HepG2 (cell line): Measurements from ENCODE around the gene TARM1. TPM values are rescaled to one million over a fixed set of nuclear protein-coding genes. Genes with fewer than 3 reads are reported as not detected.

Experiments used
- ATAC-seq: fragments of 200-7000 bp; cut with Tn5 transposase; 3 replicates; pipeline ENCODE4 v1.9.1; 2020; ENCODE audit warnings: mild to moderate bottlenecking, moderate library complexity
- BruUV-seq: library from RNA; stranded (reverse); fragments of 400-500 nt; replicated peaks from 2 replicates; lab custom pipeline; 2021; lab: Mats Ljungman, UMichigan
- CTCF ChIA-PET: fragments of 300-600 bp; formaldehyde crosslinking; extraction: SDS; loops from one replicate; lab custom pipeline; 2021; ENCODE audit warnings: low total read pairs, inconsistent platforms, low intra/inter-chr PET ratio; lab: Yijun Ruan, JAX
- POLR2A ChIA-PET: fragments of 350-600 bp; sonication (Branson Sonifier 250); formaldehyde crosslinking; loops from one replicate; lab custom pipeline; 2020; ENCODE audit warnings: antibody characterized with exemption, inconsistent platforms; lab: Yijun Ruan, JAX
- DNase-seq: peaks from one replicate; pipeline ENCODE4 v3.0.0-alpha.2; 2015; ENCODE audit warnings: low spot score
- FAIRE-seq: peaks from 3 replicates; lab custom pipeline; 2011; peaks lifted over from hg19 to GRCh38; lab: Jason Lieb, UNC
- H2AFZ ChIP-seq: one replicate; pipeline ENCODE4 v1.6.1; 2011; ENCODE audit warnings: low read length, inconsistent platforms
- H3K27ac ChIP-seq: fragments of 300-600 bp; 3 replicates; pipeline ENCODE4 v1.8.0; 2011; ENCODE audit warnings: mixed run types, mild to moderate bottlenecking, mixed read lengths, low read length, inconsistent platforms; ENCODE audit not compliant: insufficient read depth; ENCODE audit errors: extremely low read length
- H3K27me3 ChIP-seq, 2 experiments: fragments of 200-600 bp in 1 of 2; 2 replicates in 1 of 2; 3 replicates in 1 of 2; pipeline versions ENCODE4 v1.6.0 to v1.8.0; 2011; ENCODE audit warnings: low read length in 2 of 2, mild to moderate bottlenecking in 2 of 2, moderate library complexity in 2 of 2, inconsistent platforms in 1 of 2; ENCODE audit not compliant: insufficient read depth in 2 of 2, control insufficient read depth in 1 of 2
- H3K36me3 ChIP-seq, 2 experiments: fragments of 200-600 bp in 1 of 2; replicated peaks in 1 of 2; 2 replicates in 1 of 2; 3 replicates in 1 of 2; pipeline versions ENCODE4 v1.5.1 to v1.8.0; 2011; ENCODE audit warnings: low read length in 2 of 2, inconsistent platforms in 1 of 2; ENCODE audit not compliant: insufficient read depth in 2 of 2, control insufficient read depth in 1 of 2
- H3K4me1 ChIP-seq: 2 replicates; pipeline ENCODE4 v1.5.1; 2012; ENCODE audit warnings: low read length, inconsistent platforms; ENCODE audit not compliant: insufficient read depth
- H3K4me2 ChIP-seq: 2 replicates; pipeline ENCODE4 v1.6.0; 2011; ENCODE audit warnings: low read depth, low read length, inconsistent platforms
- H3K4me3 ChIP-seq, 3 experiments: fragments of 200-600 bp in 1 of 3; sonication (generic), shearing (Covaris generic) in 1 of 3; replicated peaks in 1 of 3; 2 replicates each; pipeline ENCODE4 v1.5.1; 2011 to 2016; ENCODE audit warnings: low read length in 3 of 3, inconsistent platforms in 2 of 3, low read depth in 2 of 3, mild to moderate bottlenecking in 2 of 3, control low read depth in 1 of 3, mixed read lengths in 1 of 3; ENCODE audit not compliant: insufficient read depth in 1 of 3
- H3K79me2 ChIP-seq: one replicate; pipeline ENCODE4 v1.6.1; 2011; ENCODE audit warnings: low read length, inconsistent platforms; ENCODE audit not compliant: insufficient read depth
- H3K9ac ChIP-seq: 2 replicates; pipeline ENCODE4 v1.6.0; 2011; ENCODE audit warnings: mild to moderate bottlenecking, low read depth, low read length, inconsistent platforms; ENCODE audit not compliant: insufficient read depth
- H3K9me3 ChIP-seq: 2 replicates; pipeline ENCODE4 v1.5.1; 2012; ENCODE audit warnings: mild to moderate bottlenecking, low read length
- H4K20me1 ChIP-seq: 2 replicates; pipeline ENCODE4 v1.6.0; 2011; ENCODE audit warnings: inconsistent platforms, mild to moderate bottlenecking, low read length, moderate library complexity; ENCODE audit not compliant: insufficient read depth
- BHLHE40 ChIP-seq: IDR thresholded peaks from 2 replicates; pipeline ENCODE4 v1.6.1; 2011; ENCODE audit warnings: low read length, improper control_type of control experiment
- BRD4 ChIP-seq: sonication (generic); formaldehyde crosslinking; IDR thresholded peaks from 2 replicates; pipeline ENCODE4 v1.4.0; 2020; ENCODE audit warnings: missing genetic modification reagents
- CHCHD3 ChIP-seq: sonication (generic); formaldehyde crosslinking; IDR thresholded peaks from 2 replicates; pipeline ENCODE4 v1.8.0; 2022; ENCODE audit warnings: mild to moderate bottlenecking, missing genetic modification reagents, moderate library complexity
- EP300 ChIP-seq, 3 experiments: sonication (generic) in 1 of 3; formaldehyde crosslinking in 1 of 3; IDR thresholded peaks; 2 replicates each; pipeline versions ENCODE4 v1.5.1 to v1.6.1; 2011 to 2020; ENCODE audit warnings: low read depth in 2 of 3, low read length in 2 of 3, borderline replicate concordance in 1 of 3, improper control_type of control experiment in 1 of 3, mild to moderate bottlenecking in 1 of 3, missing genetic modification reagents in 1 of 3, moderate library complexity in 1 of 3
- GATAD2A ChIP-seq: IDR thresholded peaks from 2 replicates; pipeline ENCODE4 v1.6.1; 2016
- HOXA3 ChIP-seq: sonication (generic); formaldehyde crosslinking; IDR thresholded peaks from 2 replicates; pipeline ENCODE4 v1.5.0; 2020; ENCODE audit warnings: missing genetic modification reagents
- MAFF ChIP-seq: IDR thresholded peaks from 2 replicates; pipeline ENCODE4 v1.6.1; 2011; ENCODE audit warnings: low read depth, low read length, improper control_type of control experiment
- MAFK ChIP-seq, 2 experiments: IDR thresholded peaks in 1 of 2; conservative IDR thresholded peaks in 1 of 2; 2 replicates each; pipeline ENCODE4 v1.6.1; 2011; ENCODE audit warnings: improper control_type of control experiment in 2 of 2, low read length in 2 of 2
- MYNN ChIP-seq: sonication (generic); formaldehyde crosslinking; IDR thresholded peaks from 2 replicates; pipeline ENCODE4 v1.4.0; 2020; ENCODE audit warnings: mild to moderate bottlenecking, low read depth, missing genetic modification reagents
- NRL ChIP-seq: sonication (generic); formaldehyde crosslinking; IDR thresholded peaks from 2 replicates; pipeline ENCODE4 v1.5.0; 2020; ENCODE audit warnings: missing genetic modification reagents, mild to moderate bottlenecking, moderate library complexity, borderline replicate concordance
- ONECUT2 ChIP-seq: sonication (generic); formaldehyde crosslinking; IDR thresholded peaks from 2 replicates; pipeline ENCODE4 v1.4.0; 2020; ENCODE audit warnings: missing genetic modification reagents
- THAP8 ChIP-seq: sonication (generic); formaldehyde crosslinking; IDR thresholded peaks from 2 replicates; pipeline ENCODE4 v1.5.1; 2020; ENCODE audit warnings: missing genetic modification reagents, mild to moderate bottlenecking, borderline replicate concordance
- ZBTB1 ChIP-seq: sonication (generic); formaldehyde crosslinking; IDR thresholded peaks from 2 replicates; pipeline ENCODE4 v1.4.0; 2020; ENCODE audit warnings: missing genetic modification reagents, borderline replicate concordance
- ZNF468 ChIP-seq: sonication (generic); formaldehyde crosslinking; IDR thresholded peaks from 2 replicates; pipeline ENCODE4 v1.8.0; 2022; ENCODE audit warnings: mild to moderate bottlenecking, moderate library complexity, missing genetic modification reagents
- ZNF576 ChIP-seq: sonication (generic); formaldehyde crosslinking; IDR thresholded peaks from 2 replicates; pipeline ENCODE4 v1.4.0; 2020; ENCODE audit warnings: mild to moderate bottlenecking, missing genetic modification reagents
- ZXDC ChIP-seq: sonication (generic); formaldehyde crosslinking; IDR thresholded peaks from 2 replicates; pipeline ENCODE4 v1.5.0; 2020; ENCODE audit warnings: mild to moderate bottlenecking, missing genetic modification reagents
- WGBS: methylation state at CpG from one replicate; pipeline ENCODE4 v1.1.6; 2017; ENCODE audit warnings: low lambda C conversion rate; 5-methylcytosine and 5-hydroxymethylcytosine counted together
- in situ Hi-C: cut with HindIII; loops from 2 replicates; pipeline ENCODE4 v1.10.0; 2017; ENCODE audit warnings: low pct_unique_long_range_greater_than_20kb; ENCODE audit not compliant: extremely low pct_ligation_motif_present
- intact Hi-C: fragments of 100-400 bp; cut with micrococcal nuclease; formaldehyde crosslinking; loops from one replicate; pipeline ENCODE4 v1.10.0; 2022; ENCODE audit not compliant: unreplicated experiment
- polyA plus RNA-seq, 8 experiments: library from polyadenylated mRNA; depleted of rRNA in 3 of 8; stranded (reverse) in 7 of 8; unstranded in 1 of 8; fragments of >200 nt; fragmentation: Illumina TruSeq in 4 of 8; extraction: Trizol in 4 of 8; gene quantifications; 2 replicates each; pipeline versions ENCODE4 v1.2.1 to v1.2.3, GENCODE V29; 2011 to 2016; ENCODE audit warnings: low read depth in 4 of 8, missing spikeins in 1 of 8, mixed read lengths in 1 of 8; ENCODE audit not compliant: insufficient read depth in 1 of 8
- total RNA-seq, 5 experiments: library from RNA; depleted of rRNA; stranded (reverse); fragments of >200 nt; fragmentation: Illumina TruSeq; extraction: Trizol; gene quantifications; 2 replicates each; pipeline ENCODE4 v1.2.3, GENCODE V29; 2016; ENCODE audit warnings: low read depth in 1 of 5

Gene TARM1
- total and polyA plus RNA-seq, 2 of the 13 experiments (the other 11 are each of a cell fraction or from before 2014, with no cell fraction given), result not detected

GRCh38 chr19:54123682-54124081, 42.5 kb upstream of the TARM1 start:
- H2AFZ ChIP-seq, result no peak overlapping the region
- peaks cover 22 to 74% of the 10 kb centered on the region in 2 experiments; a peak in 4 of 5 replicates for H3K36me3 ChIP-seq
- ATAC-seq, result no peak
- TF ChIP-seq GATAD2A, result no peak
- no peak for TF ChIP-seq ZNF468
- TF ChIP-seq, all 625 proteins: peak for 0
- Histone ChIP-seq H3K79me2 (no peaks in the 10 kb centered on the region), H3K9ac (no peak overlapping the region), H3K4me2 (no peak overlapping the region), H3K27me3 (no peaks in the 10 kb centered on the region), H3K4me3 (no peak overlapping the region), H4K20me1 (no peaks in the 10 kb centered on the region), H3K9me3 (no peaks in the 10 kb centered on the region), H3K4me1 (no peaks in the 10 kb centered on the region), H3K27ac (no peak overlapping the region)
- WGBS, result 94% methylated on average over 13 of the region's 17 CpGs
- no peak for FAIRE-seq
- POLR2A ChIA-PET, result interaction anchor here (1.6 kb wide), 1 partner anchor 13 kb away, joined by 4 read pairs; no protein-coding TSS in a partner anchor
- CTCF ChIA-PET, result no interaction called here
- no peak for DNase-seq
- in situ Hi-C loops (no loop called here), intact Hi-C loops (no loop called here)
- no TSS peak for BruUV-seq

GRCh38 chr19:54121259-54121658, 40.1 kb upstream of the TARM1 start:
- peaks cover 24 to 66% of the 10 kb centered on the region in 2 experiments; a peak in 4 of 5 replicates for H3K36me3 ChIP-seq
- TF ChIP-seq ZXDC (CRISPR knock-in tag) (no peak), NRL (CRISPR knock-in tag) (no peak), MYNN (no peak), BRD4 (no peak), HOXA3 (CRISPR knock-in tag) (no peak), MAFK (conservative IDR thresholded peaks at IDR 0.05 in 1 of 2, IDR thresholded peaks at IDR 0.05 in 1 of 2; ENCODE audit: low read length in 2 of 2) (peak; percentile 90 to 93), EP300 (IDR thresholded peaks at IDR 0.05; ENCODE audit: low read depth in 2 of 2, low read length in 2 of 2) (no peak), EP300 (CRISPR knock-in tag; IDR thresholded peaks at IDR 0.05; ENCODE audit: borderline replicate concordance) (no peak), ZNF576 (CRISPR knock-in tag) (no peak), ONECUT2 (no peak), THAP8 (CRISPR knock-in tag) (no peak), BHLHE40 (no peak), MAFF (peak; percentile 86), ZBTB1 (CRISPR knock-in tag) (no peak), CHCHD3 (CRISPR knock-in tag) (no peak)

More at GRCh38 chr19:54121259-54121658, 40.1 kb upstream of the TARM1 start:
- BruUV-seq, result no TSS peak
- Histone ChIP-seq H3K4me1 (peaks cover 11% of the 10 kb centered on the region), H2AFZ (no peak overlapping the region), H3K27me3 (no peaks in the 10 kb centered on the region), H4K20me1 (no peaks in the 10 kb centered on the region), H3K4me3 (no peak overlapping the region), H3K27ac (no peak overlapping the region), H3K4me2 (no peak overlapping the region), H3K9ac (no peak overlapping the region), H3K79me2 (peaks cover 9% of the 10 kb centered on the region), H3K9me3 (no peaks in the 10 kb centered on the region)
- DNase-seq (no peak), FAIRE-seq (no peak), ATAC-seq (no peak)
- POLR2A ChIA-PET, result no interaction called here
- in situ Hi-C loops (no loop called here), intact Hi-C loops (no loop called here)
- WGBS, result 94% methylated on average over 10 of the region's 10 CpGs
- CTCF ChIA-PET, result no interaction called here
